GM12892 (cell line): ENCODE measurements around the gene SELP.

ENCODE experiments used
- POLR2A ChIP-seq: IDR thresholded peaks from 2 replicates; pipeline ENCODE4 v1.6.1; 2011; ENCODE audit warnings: low read depth, low read length, control low read depth
- POLR2AphosphoS5 ChIP-seq: IDR thresholded peaks from 2 replicates; pipeline ENCODE4 v1.6.1; 2011; ENCODE audit warnings: low read depth, low read length, control low read depth

DNA sequence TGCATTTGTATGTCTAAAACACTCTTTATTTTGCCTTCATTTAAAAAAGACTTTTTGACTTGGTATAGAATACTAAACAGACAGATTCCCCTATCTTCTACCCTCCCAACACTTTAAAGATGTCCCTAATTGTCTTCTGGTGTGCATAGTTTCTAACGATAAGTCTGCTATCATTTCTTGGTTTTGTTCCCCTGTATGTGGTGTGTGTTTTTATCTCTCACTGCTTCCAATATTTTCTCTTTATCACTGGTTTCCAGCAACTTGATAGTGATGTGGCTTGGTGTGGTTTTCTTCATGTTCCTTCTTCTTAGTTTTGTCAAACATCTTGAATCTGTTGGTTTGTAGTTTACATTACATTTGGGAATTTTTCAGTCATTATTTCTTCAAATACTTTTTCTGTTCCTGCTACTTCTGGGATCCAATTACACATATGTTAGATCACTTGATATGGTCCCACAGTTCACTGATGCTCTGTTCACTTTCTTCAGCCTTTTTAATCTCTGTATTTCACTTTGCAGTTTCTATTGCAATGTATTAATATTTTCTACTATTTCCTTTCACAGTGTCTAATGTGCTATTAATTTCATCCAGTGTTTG lies 66.8 kb downstream of the SELP start:
- no peak for TF ChIP-seq POLR2A
- no peak for TF ChIP-seq POLR2AphosphoS5
